HepG2 (cell line): ENCODE measurements around the gene GBP4.

ENCODE experiments used
- ARNTL ChIP-seq: sonication (generic); formaldehyde crosslinking; IDR thresholded peaks from 2 replicates; pipeline ENCODE4 v1.4.0; 2020; ENCODE audit warnings: mild to moderate bottlenecking, missing genetic modification reagents
- MXI1 ChIP-seq: IDR thresholded peaks from 3 replicates; pipeline ENCODE4 v1.6.1; 2012; ENCODE audit warnings: low read depth, low read length, inconsistent platforms, borderline replicate concordance
- NCOR1 ChIP-seq: fragments of 200-600 bp; sonication (generic); IDR thresholded peaks from 2 replicates; pipeline ENCODE4 v1.7.0; 2017; ENCODE audit warnings: antibody characterized with exemption, low read length, borderline replicate concordance
- NR3C1 ChIP-seq: sonication (generic); formaldehyde crosslinking; IDR thresholded peaks from 2 replicates; pipeline ENCODE4 v1.4.0; 2020; ENCODE audit warnings: missing genetic modification reagents
- PCBP2 ChIP-seq: fragments of 200-400 bp; formaldehyde crosslinking; optimal IDR thresholded peaks from 2 replicates; pipeline ENCODE3; 2018; ENCODE audit warnings: low read length, low read depth; ENCODE audit not compliant: poor library complexity, severe bottlenecking
- PTBP1 ChIP-seq: fragments of 200-400 bp; formaldehyde crosslinking; IDR thresholded peaks from 2 replicates; pipeline ENCODE4 v1.6.1; 2018; ENCODE audit warnings: low read length, low read depth; ENCODE audit not compliant: poor library complexity, severe bottlenecking
- ZFP36L1 ChIP-seq: sonication (generic); formaldehyde crosslinking; IDR thresholded peaks from 2 replicates; pipeline ENCODE4 v1.8.0; 2022; ENCODE audit warnings: mild to moderate bottlenecking, missing genetic modification reagents, moderate library complexity
- ZNF274 ChIP-seq: sonication (generic); formaldehyde crosslinking; IDR thresholded peaks from 2 replicates; pipeline ENCODE4 v1.5.1; 2020; ENCODE audit warnings: mild to moderate bottlenecking, missing genetic modification reagents
- ZNF704 ChIP-seq: sonication (generic); formaldehyde crosslinking; IDR thresholded peaks from 2 replicates; pipeline ENCODE4 v1.8.1; 2023; ENCODE audit warnings: mild to moderate bottlenecking, inconsistent platforms, moderate library complexity, missing genetic modification reagents, borderline replicate concordance
- TF ChIP-seq, protein P1 (sequence below): sonication (generic); formaldehyde crosslinking; conservative IDR thresholded peaks from 2 replicates; pipeline ENCODE4 v1.8.1; 2023; ENCODE audit warnings: missing genetic modification reagents
- TF ChIP-seq, protein P2 (sequence below): sonication (generic); formaldehyde crosslinking; IDR thresholded peaks from 2 replicates; pipeline ENCODE4 v1.5.0; 2020; ENCODE audit warnings: mild to moderate bottlenecking, missing genetic modification reagents, moderate library complexity
- TF ChIP-seq, protein P3 (sequence below), 2 experiments: IDR thresholded peaks; 2 replicates each; pipeline ENCODE4 v1.6.1; 2011 to 2012; ENCODE audit warnings: low read length in 2 of 2, borderline replicate concordance in 1 of 2, low read depth in 1 of 2, mild to moderate bottlenecking in 1 of 2, moderate library complexity in 1 of 2

DNA sequence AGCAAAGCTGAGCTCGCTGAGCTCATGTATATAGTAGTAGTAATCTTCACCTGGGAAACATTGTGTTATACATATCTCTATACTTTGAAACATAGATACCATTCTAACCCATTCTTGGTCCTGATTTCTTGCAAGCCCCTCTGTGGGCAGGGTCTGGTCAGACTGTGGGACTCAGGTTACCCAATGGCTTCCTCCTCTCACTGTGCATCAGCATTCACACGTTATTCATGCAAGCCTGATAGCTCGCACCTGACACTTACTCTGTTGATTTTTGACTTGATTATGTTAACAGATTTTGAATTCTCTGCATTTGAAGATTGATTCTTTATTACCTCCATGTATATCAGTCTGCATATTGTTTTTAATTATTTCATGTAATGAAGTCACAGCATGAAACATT is 24.3 kb downstream of the GBP4 start:
- TF ChIP-seq ZNF274 (no peak), NR3C1 (CRISPR knock-in tag) (no peak), ZFP36L1 (no peak), NCOR1 (no peak), MXI1 (no peak), ZNF704 (no peak), PTBP1 (no peak), ARNTL (CRISPR knock-in tag) (no peak), PCBP2 (no peak)
- TF ChIP-seq, protein P1, sequence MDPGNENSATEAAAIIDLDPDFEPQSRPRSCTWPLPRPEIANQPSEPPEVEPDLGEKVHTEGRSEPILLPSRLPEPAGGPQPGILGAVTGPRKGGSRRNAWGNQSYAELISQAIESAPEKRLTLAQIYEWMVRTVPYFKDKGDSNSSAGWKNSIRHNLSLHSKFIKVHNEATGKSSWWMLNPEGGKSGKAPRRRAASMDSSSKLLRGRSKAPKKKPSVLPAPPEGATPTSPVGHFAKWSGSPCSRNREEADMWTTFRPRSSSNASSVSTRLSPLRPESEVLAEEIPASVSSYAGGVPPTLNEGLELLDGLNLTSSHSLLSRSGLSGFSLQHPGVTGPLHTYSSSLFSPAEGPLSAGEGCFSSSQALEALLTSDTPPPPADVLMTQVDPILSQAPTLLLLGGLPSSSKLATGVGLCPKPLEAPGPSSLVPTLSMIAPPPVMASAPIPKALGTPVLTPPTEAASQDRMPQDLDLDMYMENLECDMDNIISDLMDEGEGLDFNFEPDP: no peak
- TF ChIP-seq, protein P2, sequence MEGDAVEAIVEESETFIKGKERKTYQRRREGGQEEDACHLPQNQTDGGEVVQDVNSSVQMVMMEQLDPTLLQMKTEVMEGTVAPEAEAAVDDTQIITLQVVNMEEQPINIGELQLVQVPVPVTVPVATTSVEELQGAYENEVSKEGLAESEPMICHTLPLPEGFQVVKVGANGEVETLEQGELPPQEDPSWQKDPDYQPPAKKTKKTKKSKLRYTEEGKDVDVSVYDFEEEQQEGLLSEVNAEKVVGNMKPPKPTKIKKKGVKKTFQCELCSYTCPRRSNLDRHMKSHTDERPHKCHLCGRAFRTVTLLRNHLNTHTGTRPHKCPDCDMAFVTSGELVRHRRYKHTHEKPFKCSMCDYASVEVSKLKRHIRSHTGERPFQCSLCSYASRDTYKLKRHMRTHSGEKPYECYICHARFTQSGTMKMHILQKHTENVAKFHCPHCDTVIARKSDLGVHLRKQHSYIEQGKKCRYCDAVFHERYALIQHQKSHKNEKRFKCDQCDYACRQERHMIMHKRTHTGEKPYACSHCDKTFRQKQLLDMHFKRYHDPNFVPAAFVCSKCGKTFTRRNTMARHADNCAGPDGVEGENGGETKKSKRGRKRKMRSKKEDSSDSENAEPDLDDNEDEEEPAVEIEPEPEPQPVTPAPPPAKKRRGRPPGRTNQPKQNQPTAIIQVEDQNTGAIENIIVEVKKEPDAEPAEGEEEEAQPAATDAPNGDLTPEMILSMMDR (CRISPR knock-in tag): no peak
- TF ChIP-seq, protein P3, sequence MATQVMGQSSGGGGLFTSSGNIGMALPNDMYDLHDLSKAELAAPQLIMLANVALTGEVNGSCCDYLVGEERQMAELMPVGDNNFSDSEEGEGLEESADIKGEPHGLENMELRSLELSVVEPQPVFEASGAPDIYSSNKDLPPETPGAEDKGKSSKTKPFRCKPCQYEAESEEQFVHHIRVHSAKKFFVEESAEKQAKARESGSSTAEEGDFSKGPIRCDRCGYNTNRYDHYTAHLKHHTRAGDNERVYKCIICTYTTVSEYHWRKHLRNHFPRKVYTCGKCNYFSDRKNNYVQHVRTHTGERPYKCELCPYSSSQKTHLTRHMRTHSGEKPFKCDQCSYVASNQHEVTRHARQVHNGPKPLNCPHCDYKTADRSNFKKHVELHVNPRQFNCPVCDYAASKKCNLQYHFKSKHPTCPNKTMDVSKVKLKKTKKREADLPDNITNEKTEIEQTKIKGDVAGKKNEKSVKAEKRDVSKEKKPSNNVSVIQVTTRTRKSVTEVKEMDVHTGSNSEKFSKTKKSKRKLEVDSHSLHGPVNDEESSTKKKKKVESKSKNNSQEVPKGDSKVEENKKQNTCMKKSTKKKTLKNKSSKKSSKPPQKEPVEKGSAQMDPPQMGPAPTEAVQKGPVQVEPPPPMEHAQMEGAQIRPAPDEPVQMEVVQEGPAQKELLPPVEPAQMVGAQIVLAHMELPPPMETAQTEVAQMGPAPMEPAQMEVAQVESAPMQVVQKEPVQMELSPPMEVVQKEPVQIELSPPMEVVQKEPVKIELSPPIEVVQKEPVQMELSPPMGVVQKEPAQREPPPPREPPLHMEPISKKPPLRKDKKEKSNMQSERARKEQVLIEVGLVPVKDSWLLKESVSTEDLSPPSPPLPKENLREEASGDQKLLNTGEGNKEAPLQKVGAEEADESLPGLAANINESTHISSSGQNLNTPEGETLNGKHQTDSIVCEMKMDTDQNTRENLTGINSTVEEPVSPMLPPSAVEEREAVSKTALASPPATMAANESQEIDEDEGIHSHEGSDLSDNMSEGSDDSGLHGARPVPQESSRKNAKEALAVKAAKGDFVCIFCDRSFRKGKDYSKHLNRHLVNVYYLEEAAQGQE (IDR thresholded peaks at IDR 0.05; ENCODE audit: borderline replicate concordance in 1 of 2, low read depth in 1 of 2, low read length in 2 of 2): no peak
